Measurements from ENCODE around the gene RASGEF1C. TPM values are rescaled to one million over a fixed set of nuclear protein-coding genes. Genes with fewer than 3 reads are reported as not detected.

The RASGEF1C gene
- total and polyA plus RNA-seq, 7 donors, result 0.35 to 4.2 (median 1.1) TPM; not detected in 2

DNA sequence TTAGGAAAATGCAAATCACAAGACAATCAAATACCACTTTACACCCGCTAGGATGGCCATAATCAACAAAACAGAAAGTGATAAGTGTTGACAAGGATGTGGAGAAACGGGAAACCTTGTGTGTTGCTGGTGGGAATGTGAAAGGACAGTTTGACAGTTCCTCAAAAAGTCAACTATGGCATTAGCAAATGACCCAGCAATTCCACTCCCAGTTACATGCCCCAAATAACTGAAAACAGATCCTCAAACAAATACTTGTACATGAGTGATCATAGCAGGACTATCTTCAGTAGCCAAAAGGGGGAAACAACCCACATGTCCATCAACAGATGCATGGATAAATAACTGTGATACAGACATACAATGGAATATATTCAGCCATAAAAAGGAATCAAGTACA lies 21.2 kb downstream of the RASGEF1C start:
- intact Hi-C loops (cut with DNase I), result no loop called here
- no peak for TF ChIP-seq POLR2AphosphoS5 (IDR thresholded peaks at IDR 0.05)
- TF ChIP-seq EP300 (IDR thresholded peaks at IDR 0.05), result no peak
- no peak for TF ChIP-seq POLR2A (IDR thresholded peaks at IDR 0.05)
- Histone ChIP-seq H3K36me3 (no peaks in the 10 kb centered on the region), H3K27me3 (no peaks in the 10 kb centered on the region), H3K9me3 (no peaks in the 10 kb centered on the region), H3K27ac (no peak overlapping the region), H3K4me1 (no peaks in the 10 kb centered on the region), H3K4me3 (no peak overlapping the region)
- WGBS, 2 donors, result 65 to 77% methylated on average over 2 of the region's 2 CpGs
- DNase-seq, result no peak

DNA sequence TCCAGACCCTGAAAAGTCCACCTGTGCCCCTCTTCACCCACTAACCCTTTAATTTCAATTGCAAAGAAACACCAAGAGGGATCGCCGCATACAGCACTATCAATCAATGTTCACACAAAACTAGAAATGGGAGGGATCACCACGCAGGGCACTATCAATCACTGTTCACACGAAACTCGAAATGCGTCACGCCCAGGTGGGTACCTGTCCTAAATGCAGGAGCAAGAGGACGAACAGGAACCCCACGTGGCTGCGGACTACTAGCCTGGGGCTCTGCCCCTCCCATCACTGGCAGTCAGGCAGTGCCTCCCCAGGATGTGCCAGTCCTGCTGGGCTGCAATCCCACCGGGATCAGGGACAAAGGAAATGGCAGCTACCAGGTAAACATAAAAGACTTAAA lies 28.2 kb downstream of the RASGEF1C start:
- DNase-seq, result no peak
- Histone ChIP-seq H3K27ac (no peak overlapping the region), H3K4me3 (no peak overlapping the region), H3K36me3 (no peaks in the 10 kb centered on the region), H3K4me1 (no peaks in the 10 kb centered on the region), H3K27me3 (peaks cover 0 to 11% (median 0%) of the 10 kb centered on the region in 3 donors), H3K9me3 (no peaks in the 10 kb centered on the region)
- TF ChIP-seq, protein P1, sequence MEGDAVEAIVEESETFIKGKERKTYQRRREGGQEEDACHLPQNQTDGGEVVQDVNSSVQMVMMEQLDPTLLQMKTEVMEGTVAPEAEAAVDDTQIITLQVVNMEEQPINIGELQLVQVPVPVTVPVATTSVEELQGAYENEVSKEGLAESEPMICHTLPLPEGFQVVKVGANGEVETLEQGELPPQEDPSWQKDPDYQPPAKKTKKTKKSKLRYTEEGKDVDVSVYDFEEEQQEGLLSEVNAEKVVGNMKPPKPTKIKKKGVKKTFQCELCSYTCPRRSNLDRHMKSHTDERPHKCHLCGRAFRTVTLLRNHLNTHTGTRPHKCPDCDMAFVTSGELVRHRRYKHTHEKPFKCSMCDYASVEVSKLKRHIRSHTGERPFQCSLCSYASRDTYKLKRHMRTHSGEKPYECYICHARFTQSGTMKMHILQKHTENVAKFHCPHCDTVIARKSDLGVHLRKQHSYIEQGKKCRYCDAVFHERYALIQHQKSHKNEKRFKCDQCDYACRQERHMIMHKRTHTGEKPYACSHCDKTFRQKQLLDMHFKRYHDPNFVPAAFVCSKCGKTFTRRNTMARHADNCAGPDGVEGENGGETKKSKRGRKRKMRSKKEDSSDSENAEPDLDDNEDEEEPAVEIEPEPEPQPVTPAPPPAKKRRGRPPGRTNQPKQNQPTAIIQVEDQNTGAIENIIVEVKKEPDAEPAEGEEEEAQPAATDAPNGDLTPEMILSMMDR (IDR thresholded peaks at IDR 0.05), result no peak
- no peak for TF ChIP-seq EP300 (IDR thresholded peaks at IDR 0.05)
- TF ChIP-seq POLR2AphosphoS5 (IDR thresholded peaks at IDR 0.05), result no peak
- TF ChIP-seq POLR2A (IDR thresholded peaks at IDR 0.05), result no peak
- WGBS, 2 donors, result 71 to 84% methylated on average over 11 of the region's 11 CpGs
- intact Hi-C loops (cut with DNase I), result no loop called here

DNA sequence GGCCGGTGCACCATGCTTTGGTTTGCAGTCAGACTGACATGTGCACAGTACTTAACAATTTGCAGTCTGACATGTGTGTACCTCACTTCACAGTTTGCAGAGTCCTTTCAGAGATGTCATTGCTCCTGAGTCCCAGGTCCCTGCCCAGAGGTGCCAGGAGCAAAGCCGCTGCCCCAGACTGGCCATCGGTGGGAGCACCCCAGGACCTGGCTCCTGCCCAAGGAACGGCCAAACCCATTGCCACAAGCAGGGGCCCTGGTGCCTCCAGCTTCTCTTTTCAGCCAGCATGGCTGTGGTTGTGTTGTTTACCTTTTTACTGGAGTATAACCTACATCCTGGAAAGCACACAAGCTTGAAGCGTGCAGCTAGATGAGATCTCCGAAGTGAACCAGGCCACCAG lies 28.6 kb downstream of the RASGEF1C start:
- WGBS, 2 donors, result 53 to 64% methylated on average over 6 of the region's 6 CpGs
- TF ChIP-seq POLR2AphosphoS5 (IDR thresholded peaks at IDR 0.05) (no peak), EP300 (IDR thresholded peaks at IDR 0.05) (no peak), POLR2A (IDR thresholded peaks at IDR 0.05) (no peak)
- TF ChIP-seq, protein P1 (IDR thresholded peaks at IDR 0.05), result no peak
- Histone ChIP-seq H3K4me1 (no peaks in the 10 kb centered on the region), H3K27ac (no peak overlapping the region), H3K4me3 (no peak overlapping the region), H3K36me3 (no peaks in the 10 kb centered on the region), H3K9me3 (no peaks in the 10 kb centered on the region), H3K27me3 (peaks cover 0 to 11% (median 0%) of the 10 kb centered on the region in 3 donors)
- DNase-seq, result no peak
- intact Hi-C loops (cut with DNase I), result no loop called here

DNA sequence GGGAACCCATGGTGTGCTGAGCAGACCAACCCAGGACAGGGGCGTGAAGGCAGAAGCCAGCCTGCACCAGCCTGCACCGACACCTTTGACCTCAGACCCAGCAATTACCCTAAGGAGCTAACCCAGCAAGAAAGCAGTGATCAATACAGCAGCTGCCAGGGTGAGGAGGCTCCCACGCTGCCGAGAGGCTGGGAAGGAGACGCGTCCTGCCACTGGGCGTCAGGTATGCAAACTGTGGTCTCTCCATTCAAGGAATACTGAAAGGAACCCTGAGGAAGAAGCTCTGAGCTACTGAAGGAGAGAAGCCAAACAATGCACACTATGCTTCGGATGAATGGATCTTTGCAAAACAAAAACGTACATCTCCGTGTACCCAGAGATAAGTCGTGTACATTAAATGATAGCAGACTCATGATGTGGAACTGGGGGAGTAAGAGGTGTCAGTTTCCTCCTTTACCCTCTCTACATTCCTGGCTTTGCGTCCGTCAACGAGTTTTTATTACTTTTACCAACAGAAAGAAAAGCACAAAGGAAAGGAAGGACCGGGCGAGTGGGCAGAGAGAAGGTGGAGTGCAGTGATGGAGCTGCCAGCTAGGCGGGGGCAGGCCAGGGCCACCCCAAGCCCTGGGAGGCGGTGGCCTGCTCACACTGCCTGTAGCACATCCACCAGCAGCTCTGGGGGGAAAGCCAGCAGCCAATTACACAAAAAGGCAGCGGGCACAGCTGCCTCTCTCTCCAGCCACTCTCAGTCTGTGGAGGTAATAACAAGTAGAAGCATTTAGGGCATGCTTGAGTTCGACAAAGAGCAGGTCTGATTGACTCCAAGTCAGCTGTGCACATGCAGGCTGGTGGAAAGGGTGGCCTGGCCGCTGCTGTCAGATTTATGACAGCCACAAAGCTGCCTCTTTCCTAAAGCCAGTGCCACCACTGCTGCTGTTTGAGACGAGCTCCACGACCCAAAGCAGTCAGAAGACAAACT lies 29.3 kb downstream of the RASGEF1C start:
- no peaks in the 10 kb centered on the region for H3K9me3 ChIP-seq
- H3K27me3 ChIP-seq, result peaks cover 0 to 11% (median 0%) of the 10 kb centered on the region in 3 donors
- intact Hi-C loops (cut with DNase I), result no loop called here
- 34 to 67% methylated on average over 23 of the region's 23 CpGs for WGBS, 2 donors
- H3K36me3 ChIP-seq, result no peaks in the 10 kb centered on the region
- no peaks in the 10 kb centered on the region for H3K4me1 ChIP-seq
- no peak overlapping the region for H3K27ac ChIP-seq
- H3K4me3 ChIP-seq, result no peak overlapping the region
- no peak for DNase-seq
- TF ChIP-seq POLR2A (IDR thresholded peaks at IDR 0.05) (no peak), EP300 (IDR thresholded peaks at IDR 0.05) (no peak), POLR2AphosphoS5 (IDR thresholded peaks at IDR 0.05) (no peak)
- TF ChIP-seq, protein P1 (IDR thresholded peaks at IDR 0.05), result no peak
